Measurements from ENCODE around the gene ILKAP. TPM values are rescaled to one million over a fixed set of nuclear protein-coding genes. Genes with fewer than 3 reads are reported as not detected.

The ILKAP gene
- total RNA-seq, 1 donor from 2014 or later = 63.2 TPM

- Mint-ChIP-seq H3K4me1 (no peaks in the 10 kb centered on the region), H3K9me3 (no peaks in the 10 kb centered on the region), H3K27ac (ENCODE audit: unreplicated experiment) (no peak overlapping the region), H3K4me3 (no peak overlapping the region), H3K36me3 (ENCODE audit: low read depth) (peaks cover 28% of the 10 kb centered on the region), H3K27me3 (ENCODE audit: low read depth) (no peaks in the 10 kb centered on the region)
- DNase-seq (ENCODE audit: low read depth, low spot score) = no peak
- TF ChIP-seq CTCF (conservative IDR thresholded peaks at IDR 0.05) = no peak
These were observed 22.9 kb downstream of the ILKAP start for GRCh38 chr2:238180554-238180953.

GRCh38 chr2:238176613-238177012, 26.9 kb downstream of the ILKAP start:
- H3K27me3 Mint-ChIP-seq (ENCODE audit: low read depth) = no peaks in the 10 kb centered on the region
- H3K36me3 Mint-ChIP-seq (ENCODE audit: low read depth) = peaks cover 24% of the 10 kb centered on the region
- DNase-seq (ENCODE audit: low read depth, low spot score) = no peak
- H3K27ac Mint-ChIP-seq (ENCODE audit: unreplicated experiment) = no peak overlapping the region
- H3K4me1 Mint-ChIP-seq = no peaks in the 10 kb centered on the region
- no peak overlapping the region for H3K4me3 Mint-ChIP-seq
- no peak for TF ChIP-seq CTCF (conservative IDR thresholded peaks at IDR 0.05)
- H3K9me3 Mint-ChIP-seq = no peaks in the 10 kb centered on the region

GRCh38 chr2:238174701-238175100, 28.8 kb downstream of the ILKAP start:
- H3K4me1 Mint-ChIP-seq = no peaks in the 10 kb centered on the region

GRCh38 chr2:238174291-238174690, 29.2 kb downstream of the ILKAP start:
- Mint-ChIP-seq H3K27ac (ENCODE audit: unreplicated experiment) (no peak overlapping the region), H3K4me3 (no peak overlapping the region), H3K27me3 (ENCODE audit: low read depth) (no peaks in the 10 kb centered on the region), H3K9me3 (no peaks in the 10 kb centered on the region), H3K36me3 (ENCODE audit: low read depth) (peaks cover 33% of the 10 kb centered on the region), H3K4me1 (no peaks in the 10 kb centered on the region)
- DNase-seq (ENCODE audit: low read depth, low spot score) = no peak
- TF ChIP-seq CTCF (conservative IDR thresholded peaks at IDR 0.05) = no peak

More at GRCh38 chr2:238174701-238175100, 28.8 kb downstream of the ILKAP start:
- Mint-ChIP-seq H3K27me3 (ENCODE audit: low read depth) (no peaks in the 10 kb centered on the region), H3K4me3 (no peak overlapping the region), H3K36me3 (ENCODE audit: low read depth) (peaks cover 33% of the 10 kb centered on the region), H3K9me3 (no peaks in the 10 kb centered on the region), H3K27ac (ENCODE audit: unreplicated experiment) (no peak overlapping the region)
- TF ChIP-seq CTCF (conservative IDR thresholded peaks at IDR 0.05) = no peak
- no peak for DNase-seq (ENCODE audit: low read depth, low spot score)

GRCh38 chr2:238173692-238174091, 29.8 kb downstream of the ILKAP start:
- H3K4me3 Mint-ChIP-seq = no peak overlapping the region
- peak; percentile 40 for TF ChIP-seq CTCF (conservative IDR thresholded peaks at IDR 0.05)
- H3K36me3 Mint-ChIP-seq (ENCODE audit: low read depth) = peaks cover 30% of the 10 kb centered on the region
- H3K9me3 Mint-ChIP-seq = no peaks in the 10 kb centered on the region
- H3K4me1 Mint-ChIP-seq = no peaks in the 10 kb centered on the region
- DNase-seq (ENCODE audit: low read depth, low spot score) = no peak
- H3K27me3 Mint-ChIP-seq (ENCODE audit: low read depth) = no peaks in the 10 kb centered on the region
- no peak overlapping the region for H3K27ac Mint-ChIP-seq (ENCODE audit: unreplicated experiment)

GRCh38 chr2:238172439-238172838, 31.1 kb downstream of the ILKAP start:
- TF ChIP-seq CTCF (conservative IDR thresholded peaks at IDR 0.05) = no peak
- Mint-ChIP-seq H3K27me3 (ENCODE audit: low read depth) (peaks cover 3% of the 10 kb centered on the region), H3K4me1 (no peaks in the 10 kb centered on the region), H3K36me3 (ENCODE audit: low read depth) (peaks cover 28% of the 10 kb centered on the region), H3K4me3 (no peak overlapping the region), H3K27ac (ENCODE audit: unreplicated experiment) (peak overlapping the region; percentile 83), H3K9me3 (no peaks in the 10 kb centered on the region)
- DNase-seq (ENCODE audit: low read depth, low spot score) = no peak
